ENCODE results near the gene SV2B. TPM values are rescaled to one million over a fixed set of nuclear protein-coding genes. Genes with fewer than 3 reads are reported as not detected.

SV2B gene
- total and polyA plus RNA-seq, 2 experiments from 2014 or later: 0.06 to 0.76 TPM

DNA sequence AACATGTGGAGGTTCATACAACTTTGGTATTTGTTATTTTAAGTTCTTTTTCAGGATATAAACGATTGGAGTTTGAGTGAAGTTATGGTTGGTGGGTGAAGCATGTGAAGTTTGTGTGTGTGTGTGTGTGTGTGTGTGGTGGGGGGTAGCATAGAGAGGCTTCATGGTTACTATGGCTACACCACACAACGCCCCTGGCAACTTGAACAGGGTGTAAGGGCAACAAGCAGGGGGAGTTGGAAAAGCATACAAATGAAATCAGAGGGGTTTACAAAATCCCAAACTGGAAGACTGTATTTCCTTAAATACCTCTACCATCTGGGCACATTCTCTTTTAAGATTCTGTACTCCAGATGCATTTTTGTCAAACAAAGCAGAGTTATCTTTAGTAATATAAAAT lies 207.5 kb downstream of the SV2B start:
- no peaks in the 10 kb centered on the region for H3F3A ChIP-seq (replicated peaks; ENCODE audit: low read depth)
- no peaks in the 10 kb centered on the region for H4K20me1 ChIP-seq (replicated peaks; ENCODE audit: insufficient read depth)
- Mint-ChIP-seq H3K9me3 (no peaks in the 10 kb centered on the region), H3K36me3 (ENCODE audit: low read depth) (no peaks in the 10 kb centered on the region), H3K27me3 (ENCODE audit: insufficient read depth, low read depth, poor library complexity) (peaks cover 4% of the 10 kb centered on the region), H3K27ac (no peak overlapping the region), H3K4me1 (peaks cover 11% of the 10 kb centered on the region; the same call in 2 of the 3 replicates), H3K4me3 (no peak overlapping the region)
- ATAC-seq: no peak
- H3K27me3 ChIP-seq (ENCODE audit: insufficient read depth): 0 out of 2 replicates have a peak, but pooled peaks cover 3% of the 10 kb centered on the region
- no peak overlapping the region for H3K4me3 ChIP-seq
- H3K36me3 ChIP-seq (ENCODE audit: insufficient read depth): no peaks in the 10 kb centered on the region
- H3K79me2 ChIP-seq (replicated peaks; ENCODE audit: insufficient read depth): no peaks in the 10 kb centered on the region
- H2AFZ ChIP-seq: no peak overlapping the region
- no peaks in the 10 kb centered on the region for H3K4me1 ChIP-seq (ENCODE audit: insufficient read depth)
- TF ChIP-seq JUNB (IDR thresholded peaks at IDR 0.05; ENCODE audit: unreplicated experiment): no peak
- TF ChIP-seq, protein P1, sequence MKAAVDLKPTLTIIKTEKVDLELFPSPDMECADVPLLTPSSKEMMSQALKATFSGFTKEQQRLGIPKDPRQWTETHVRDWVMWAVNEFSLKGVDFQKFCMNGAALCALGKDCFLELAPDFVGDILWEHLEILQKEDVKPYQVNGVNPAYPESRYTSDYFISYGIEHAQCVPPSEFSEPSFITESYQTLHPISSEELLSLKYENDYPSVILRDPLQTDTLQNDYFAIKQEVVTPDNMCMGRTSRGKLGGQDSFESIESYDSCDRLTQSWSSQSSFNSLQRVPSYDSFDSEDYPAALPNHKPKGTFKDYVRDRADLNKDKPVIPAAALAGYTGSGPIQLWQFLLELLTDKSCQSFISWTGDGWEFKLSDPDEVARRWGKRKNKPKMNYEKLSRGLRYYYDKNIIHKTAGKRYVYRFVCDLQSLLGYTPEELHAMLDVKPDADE (IDR thresholded peaks at IDR 0.05): no peak
- no peak for TF ChIP-seq CREB1 (CRISPR knock-in tag; IDR thresholded peaks at IDR 0.05; ENCODE audit: low read depth)
- TF ChIP-seq EZH2phosphoT487 (IDR thresholded peaks at IDR 0.05; ENCODE audit: unreplicated experiment): no peak
- no peak for TF ChIP-seq STAT1 (IDR thresholded peaks at IDR 0.05; ENCODE audit: unreplicated experiment)
- TF ChIP-seq ZNF331 (CRISPR knock-in tag; IDR thresholded peaks at IDR 0.05; ENCODE audit: low read depth): no peak
- TF ChIP-seq, protein P2, sequence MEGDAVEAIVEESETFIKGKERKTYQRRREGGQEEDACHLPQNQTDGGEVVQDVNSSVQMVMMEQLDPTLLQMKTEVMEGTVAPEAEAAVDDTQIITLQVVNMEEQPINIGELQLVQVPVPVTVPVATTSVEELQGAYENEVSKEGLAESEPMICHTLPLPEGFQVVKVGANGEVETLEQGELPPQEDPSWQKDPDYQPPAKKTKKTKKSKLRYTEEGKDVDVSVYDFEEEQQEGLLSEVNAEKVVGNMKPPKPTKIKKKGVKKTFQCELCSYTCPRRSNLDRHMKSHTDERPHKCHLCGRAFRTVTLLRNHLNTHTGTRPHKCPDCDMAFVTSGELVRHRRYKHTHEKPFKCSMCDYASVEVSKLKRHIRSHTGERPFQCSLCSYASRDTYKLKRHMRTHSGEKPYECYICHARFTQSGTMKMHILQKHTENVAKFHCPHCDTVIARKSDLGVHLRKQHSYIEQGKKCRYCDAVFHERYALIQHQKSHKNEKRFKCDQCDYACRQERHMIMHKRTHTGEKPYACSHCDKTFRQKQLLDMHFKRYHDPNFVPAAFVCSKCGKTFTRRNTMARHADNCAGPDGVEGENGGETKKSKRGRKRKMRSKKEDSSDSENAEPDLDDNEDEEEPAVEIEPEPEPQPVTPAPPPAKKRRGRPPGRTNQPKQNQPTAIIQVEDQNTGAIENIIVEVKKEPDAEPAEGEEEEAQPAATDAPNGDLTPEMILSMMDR (conservative IDR thresholded peaks at IDR 0.05; ENCODE audit: low read depth in 2 of 2): no peak
- TF ChIP-seq, protein P3, sequence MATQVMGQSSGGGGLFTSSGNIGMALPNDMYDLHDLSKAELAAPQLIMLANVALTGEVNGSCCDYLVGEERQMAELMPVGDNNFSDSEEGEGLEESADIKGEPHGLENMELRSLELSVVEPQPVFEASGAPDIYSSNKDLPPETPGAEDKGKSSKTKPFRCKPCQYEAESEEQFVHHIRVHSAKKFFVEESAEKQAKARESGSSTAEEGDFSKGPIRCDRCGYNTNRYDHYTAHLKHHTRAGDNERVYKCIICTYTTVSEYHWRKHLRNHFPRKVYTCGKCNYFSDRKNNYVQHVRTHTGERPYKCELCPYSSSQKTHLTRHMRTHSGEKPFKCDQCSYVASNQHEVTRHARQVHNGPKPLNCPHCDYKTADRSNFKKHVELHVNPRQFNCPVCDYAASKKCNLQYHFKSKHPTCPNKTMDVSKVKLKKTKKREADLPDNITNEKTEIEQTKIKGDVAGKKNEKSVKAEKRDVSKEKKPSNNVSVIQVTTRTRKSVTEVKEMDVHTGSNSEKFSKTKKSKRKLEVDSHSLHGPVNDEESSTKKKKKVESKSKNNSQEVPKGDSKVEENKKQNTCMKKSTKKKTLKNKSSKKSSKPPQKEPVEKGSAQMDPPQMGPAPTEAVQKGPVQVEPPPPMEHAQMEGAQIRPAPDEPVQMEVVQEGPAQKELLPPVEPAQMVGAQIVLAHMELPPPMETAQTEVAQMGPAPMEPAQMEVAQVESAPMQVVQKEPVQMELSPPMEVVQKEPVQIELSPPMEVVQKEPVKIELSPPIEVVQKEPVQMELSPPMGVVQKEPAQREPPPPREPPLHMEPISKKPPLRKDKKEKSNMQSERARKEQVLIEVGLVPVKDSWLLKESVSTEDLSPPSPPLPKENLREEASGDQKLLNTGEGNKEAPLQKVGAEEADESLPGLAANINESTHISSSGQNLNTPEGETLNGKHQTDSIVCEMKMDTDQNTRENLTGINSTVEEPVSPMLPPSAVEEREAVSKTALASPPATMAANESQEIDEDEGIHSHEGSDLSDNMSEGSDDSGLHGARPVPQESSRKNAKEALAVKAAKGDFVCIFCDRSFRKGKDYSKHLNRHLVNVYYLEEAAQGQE (IDR thresholded peaks at IDR 0.05; ENCODE audit: unreplicated experiment): no peak
- TF ChIP-seq EZH2 (IDR thresholded peaks at IDR 0.05; ENCODE audit: low read depth, unreplicated experiment): no peak
- TF ChIP-seq POLR2AphosphoS5 (IDR thresholded peaks at IDR 0.05; ENCODE audit: low read depth): no peak
- no peak for TF ChIP-seq ZNF114 (CRISPR knock-in tag; IDR thresholded peaks at IDR 0.05)
- TF ChIP-seq, protein P4, sequence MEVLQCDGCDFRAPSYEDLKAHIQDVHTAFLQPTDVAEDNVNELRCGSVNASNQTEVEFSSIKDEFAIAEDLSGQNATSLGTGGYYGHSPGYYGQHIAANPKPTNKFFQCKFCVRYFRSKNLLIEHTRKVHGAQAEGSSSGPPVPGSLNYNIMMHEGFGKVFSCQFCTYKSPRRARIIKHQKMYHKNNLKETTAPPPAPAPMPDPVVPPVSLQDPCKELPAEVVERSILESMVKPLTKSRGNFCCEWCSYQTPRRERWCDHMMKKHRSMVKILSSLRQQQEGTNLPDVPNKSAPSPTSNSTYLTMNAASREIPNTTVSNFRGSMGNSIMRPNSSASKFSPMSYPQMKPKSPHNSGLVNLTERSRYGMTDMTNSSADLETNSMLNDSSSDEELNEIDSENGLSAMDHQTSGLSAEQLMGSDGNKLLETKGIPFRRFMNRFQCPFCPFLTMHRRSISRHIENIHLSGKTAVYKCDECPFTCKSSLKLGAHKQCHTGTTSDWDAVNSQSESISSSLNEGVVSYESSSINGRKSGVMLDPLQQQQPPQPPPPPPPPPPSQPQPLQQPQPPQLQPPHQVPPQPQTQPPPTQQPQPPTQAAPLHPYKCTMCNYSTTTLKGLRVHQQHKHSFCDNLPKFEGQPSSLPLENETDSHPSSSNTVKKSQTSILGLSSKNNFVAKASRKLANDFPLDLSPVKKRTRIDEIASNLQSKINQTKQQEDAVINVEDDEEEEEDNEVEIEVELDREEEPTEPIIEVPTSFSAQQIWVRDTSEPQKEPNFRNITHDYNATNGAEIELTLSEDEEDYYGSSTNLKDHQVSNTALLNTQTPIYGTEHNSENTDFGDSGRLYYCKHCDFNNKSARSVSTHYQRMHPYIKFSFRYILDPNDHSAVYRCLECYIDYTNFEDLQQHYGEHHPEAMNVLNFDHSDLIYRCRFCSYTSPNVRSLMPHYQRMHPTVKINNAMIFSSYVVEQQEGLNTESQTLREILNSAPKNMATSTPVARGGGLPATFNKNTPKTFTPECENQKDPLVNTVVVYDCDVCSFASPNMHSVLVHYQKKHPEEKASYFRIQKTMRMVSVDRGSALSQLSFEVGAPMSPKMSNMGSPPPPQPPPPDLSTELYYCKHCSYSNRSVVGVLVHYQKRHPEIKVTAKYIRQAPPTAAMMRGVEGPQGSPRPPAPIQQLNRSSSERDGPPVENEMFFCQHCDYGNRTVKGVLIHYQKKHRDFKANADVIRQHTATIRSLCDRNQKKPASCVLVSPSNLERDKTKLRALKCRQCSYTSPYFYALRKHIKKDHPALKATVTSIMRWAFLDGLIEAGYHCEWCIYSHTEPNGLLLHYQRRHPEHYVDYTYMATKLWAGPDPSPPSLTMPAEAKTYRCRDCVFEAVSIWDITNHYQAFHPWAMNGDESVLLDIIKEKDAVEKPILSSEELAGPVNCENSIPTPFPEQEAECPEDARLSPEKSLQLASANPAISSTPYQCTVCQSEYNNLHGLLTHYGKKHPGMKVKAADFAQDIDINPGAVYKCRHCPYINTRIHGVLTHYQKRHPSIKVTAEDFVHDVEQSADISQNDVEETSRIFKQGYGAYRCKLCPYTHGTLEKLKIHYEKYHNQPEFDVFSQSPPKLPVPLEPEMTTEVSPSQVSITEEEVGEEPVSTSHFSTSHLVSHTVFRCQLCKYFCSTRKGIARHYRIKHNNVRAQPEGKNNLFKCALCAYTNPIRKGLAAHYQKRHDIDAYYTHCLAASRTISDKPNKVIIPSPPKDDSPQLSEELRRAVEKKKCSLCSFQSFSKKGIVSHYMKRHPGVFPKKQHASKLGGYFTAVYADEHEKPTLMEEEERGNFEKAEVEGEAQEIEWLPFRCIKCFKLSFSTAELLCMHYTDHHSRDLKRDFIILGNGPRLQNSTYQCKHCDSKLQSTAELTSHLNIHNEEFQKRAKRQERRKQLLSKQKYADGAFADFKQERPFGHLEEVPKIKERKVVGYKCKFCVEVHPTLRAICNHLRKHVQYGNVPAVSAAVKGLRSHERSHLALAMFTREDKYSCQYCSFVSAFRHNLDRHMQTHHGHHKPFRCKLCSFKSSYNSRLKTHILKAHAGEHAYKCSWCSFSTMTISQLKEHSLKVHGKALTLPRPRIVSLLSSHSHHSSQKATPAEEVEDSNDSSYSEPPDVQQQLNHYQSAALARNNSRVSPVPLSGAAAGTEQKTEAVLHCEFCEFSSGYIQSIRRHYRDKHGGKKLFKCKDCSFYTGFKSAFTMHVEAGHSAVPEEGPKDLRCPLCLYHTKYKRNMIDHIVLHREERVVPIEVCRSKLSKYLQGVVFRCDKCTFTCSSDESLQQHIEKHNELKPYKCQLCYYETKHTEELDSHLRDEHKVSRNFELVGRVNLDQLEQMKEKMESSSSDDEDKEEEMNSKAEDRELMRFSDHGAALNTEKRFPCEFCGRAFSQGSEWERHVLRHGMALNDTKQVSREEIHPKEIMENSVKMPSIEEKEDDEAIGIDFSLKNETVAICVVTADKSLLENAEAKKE (CRISPR knock-in tag; IDR thresholded peaks at IDR 0.05): no peak
- TF ChIP-seq NANOG (IDR thresholded peaks at IDR 0.05; ENCODE audit: borderline replicate concordance): no peak
- H3K9me2 ChIP-seq (ENCODE audit: insufficient read depth): no peaks in the 10 kb centered on the region
- no peak overlapping the region for H3K4me2 ChIP-seq
- DNase-seq (ENCODE audit: low spot score): no peak
- H3K27ac ChIP-seq (ENCODE audit: low read depth): no peak overlapping the region
